SK-MEL-5 (cell line): ENCODE measurements around the gene RAI1. TPM values are rescaled to one million over a fixed set of nuclear protein-coding genes. Genes with fewer than 3 reads are reported as not detected.

ENCODE experiments used
- DNase-seq: peaks from one replicate; pipeline ENCODE4 v3.0.0-alpha.2; 2016; ENCODE audit warnings: low read depth, low spot score
- in situ Hi-C: cut with HindIII; loops from 2 replicates; pipeline ENCODE4 v1.10.0; 2016; ENCODE audit warnings: low sequenced_read_pairs, high pct_unique_total_duplicates, low pct_unique_long_range_greater_than_20kb
- total RNA-seq: library from RNA; depleted of rRNA; stranded (reverse); fragments of >200 nt; shearing (Covaris generic); gene quantifications from 2 replicates; pipeline ENCODE4 v1.2.3, GENCODE V29; 2014

Gene RAI1
- total RNA-seq, 1 experiment from 2014 or later = 9.4 TPM

DNA sequence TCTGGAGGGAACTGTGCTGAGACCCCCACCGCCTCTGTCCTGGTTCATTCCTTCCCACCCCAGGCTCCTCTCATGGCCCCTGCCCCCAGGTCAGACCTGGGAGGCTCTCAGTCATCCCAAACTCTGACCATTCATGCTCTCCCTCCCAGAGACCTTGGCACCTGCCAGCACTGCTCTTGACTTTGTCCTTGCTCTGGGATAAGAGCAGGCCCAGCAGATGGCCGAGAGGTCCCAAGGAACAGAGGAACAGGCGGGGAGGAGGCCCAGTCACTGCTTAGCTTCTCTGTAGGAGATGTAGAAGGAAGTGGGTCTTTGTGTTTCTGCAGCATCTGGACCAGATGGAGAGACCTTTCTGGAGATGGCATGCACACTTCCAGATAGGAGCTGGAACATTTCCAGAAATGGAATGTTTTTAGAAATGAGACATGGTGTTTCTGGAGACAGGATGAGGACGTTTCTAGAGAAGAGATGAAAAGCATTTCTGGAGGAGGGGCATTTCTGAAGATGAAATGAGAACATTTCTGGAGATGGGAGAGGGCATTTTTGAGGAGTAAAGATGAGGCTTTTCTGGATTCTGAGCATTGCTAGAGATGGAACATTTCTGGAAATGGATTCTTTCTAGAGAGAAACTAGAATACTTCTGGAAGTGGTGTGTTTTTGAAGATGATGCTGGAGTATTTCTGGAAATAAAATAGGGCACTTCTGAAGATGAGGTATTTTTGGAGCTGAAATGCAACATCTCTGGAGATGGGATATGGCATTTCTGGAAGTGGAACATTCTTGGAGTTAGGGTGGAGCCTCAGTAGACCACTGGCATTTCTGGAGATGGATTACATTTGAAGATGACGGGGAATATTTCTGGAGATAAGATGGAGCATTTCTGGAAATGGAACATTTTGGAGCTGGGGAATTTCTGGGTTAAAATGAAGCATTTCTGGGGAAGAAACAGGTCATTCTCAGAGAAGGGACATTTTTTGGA, 55.2 kb downstream of the RAI1 start:
- no peak for DNase-seq
- in situ Hi-C loops = no loop called here

DNA sequence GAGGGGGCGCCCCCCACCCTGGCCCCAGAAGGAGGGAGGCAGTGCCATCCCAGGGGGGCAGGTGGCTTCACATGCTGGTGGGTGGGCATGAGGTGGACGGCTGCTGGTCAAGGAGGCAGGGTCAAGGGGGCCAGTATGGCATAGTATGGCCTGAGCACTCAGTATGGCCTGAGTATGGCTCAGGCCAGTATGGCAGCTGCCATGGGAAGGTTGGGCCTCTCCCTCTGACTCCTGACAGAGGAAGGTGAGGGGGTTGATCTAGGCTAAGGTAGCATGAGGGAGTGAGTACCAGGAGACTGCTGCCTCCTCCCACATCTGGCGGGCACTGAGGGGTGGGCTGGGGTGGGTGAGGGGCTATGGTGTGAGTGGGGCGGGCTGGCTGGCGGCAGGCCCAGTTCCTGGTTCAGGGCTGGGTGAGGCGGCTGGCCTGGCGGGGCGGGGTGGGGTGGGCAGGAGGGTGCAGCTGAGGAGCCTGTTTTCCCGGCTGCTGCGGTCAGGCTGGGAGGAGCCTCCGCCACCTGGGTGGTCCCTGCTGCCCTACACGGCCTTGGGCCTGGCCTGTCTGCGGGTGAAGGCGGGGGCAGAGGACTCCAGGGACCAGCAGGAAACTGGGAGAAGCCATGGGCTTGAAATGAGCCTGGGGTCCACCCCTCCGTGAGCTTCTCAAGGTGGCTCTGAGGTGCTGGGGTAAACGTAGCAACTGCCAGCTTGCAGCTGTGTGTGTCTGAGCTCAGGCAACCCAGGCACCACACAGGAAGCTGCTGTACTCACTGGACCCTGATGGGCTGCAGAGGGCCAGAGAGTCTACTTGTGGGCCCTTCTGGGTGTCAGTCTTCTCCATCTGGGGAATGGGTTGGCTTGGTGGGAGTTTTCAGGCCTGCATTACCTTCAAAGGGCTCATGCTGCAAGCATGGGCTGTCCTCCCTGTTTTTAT, 57.0 kb downstream of the RAI1 start:
- in situ Hi-C loops = no loop called here

DNA sequence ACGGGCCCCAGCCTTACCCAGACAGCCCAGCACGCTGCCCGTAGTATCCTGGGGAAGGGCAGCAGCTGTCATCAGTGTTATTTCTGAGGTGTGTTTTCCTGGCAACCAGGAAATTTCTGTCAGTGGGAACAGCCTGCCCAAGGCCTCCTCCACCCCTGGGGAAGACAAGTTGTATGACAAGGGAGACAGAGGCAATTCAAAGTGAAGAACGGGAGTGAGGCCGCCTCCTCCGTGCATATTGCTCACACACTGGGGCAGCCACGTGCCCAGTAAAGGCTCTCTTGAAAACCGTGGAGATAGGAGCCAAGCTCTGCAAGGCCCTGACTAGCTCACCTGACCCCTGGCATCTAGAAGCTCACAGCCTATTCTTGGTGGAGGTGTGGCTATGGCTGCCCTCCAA, 57.6 kb downstream of the RAI1 start:
- DNase-seq = no peak
- in situ Hi-C loops = no loop called here

More for the DNA sequence above, 57.0 kb downstream of the RAI1 start:
- DNase-seq = no peak

DNA sequence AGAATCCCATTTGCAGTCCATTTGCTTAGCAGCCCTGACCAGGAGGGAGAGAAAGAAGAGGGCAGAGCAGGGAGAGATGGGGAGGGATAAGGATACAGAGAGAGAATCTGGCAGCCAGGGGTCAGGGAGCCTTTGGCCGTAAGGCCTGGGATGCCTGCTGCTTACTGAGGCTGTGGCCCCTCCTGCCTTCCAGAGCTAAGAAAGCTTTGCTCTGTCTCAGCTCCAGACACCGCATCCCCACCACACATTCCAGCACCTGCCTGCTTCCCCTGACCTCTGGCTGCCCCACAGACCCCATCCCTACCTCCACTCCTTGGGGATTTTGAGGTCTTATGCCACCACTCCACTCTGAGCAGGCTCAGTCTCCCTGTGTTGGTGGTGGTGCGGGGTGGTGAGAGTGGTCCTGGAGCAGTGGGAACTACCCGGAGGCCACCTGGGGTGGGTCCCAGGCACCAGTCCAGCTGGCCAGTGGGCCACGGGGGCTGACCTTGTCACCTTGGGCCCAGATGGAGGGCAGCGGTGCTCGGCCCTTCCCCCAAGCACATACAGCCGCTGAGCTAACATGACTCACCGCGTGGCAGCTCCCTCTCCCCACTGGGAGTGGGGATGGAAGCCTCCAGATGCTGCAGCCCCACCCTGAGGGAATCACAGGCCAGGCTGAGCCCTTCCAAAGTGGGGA, 58.3 kb downstream of the RAI1 start:
- no peak for DNase-seq
- in situ Hi-C loops = no loop called here

DNA sequence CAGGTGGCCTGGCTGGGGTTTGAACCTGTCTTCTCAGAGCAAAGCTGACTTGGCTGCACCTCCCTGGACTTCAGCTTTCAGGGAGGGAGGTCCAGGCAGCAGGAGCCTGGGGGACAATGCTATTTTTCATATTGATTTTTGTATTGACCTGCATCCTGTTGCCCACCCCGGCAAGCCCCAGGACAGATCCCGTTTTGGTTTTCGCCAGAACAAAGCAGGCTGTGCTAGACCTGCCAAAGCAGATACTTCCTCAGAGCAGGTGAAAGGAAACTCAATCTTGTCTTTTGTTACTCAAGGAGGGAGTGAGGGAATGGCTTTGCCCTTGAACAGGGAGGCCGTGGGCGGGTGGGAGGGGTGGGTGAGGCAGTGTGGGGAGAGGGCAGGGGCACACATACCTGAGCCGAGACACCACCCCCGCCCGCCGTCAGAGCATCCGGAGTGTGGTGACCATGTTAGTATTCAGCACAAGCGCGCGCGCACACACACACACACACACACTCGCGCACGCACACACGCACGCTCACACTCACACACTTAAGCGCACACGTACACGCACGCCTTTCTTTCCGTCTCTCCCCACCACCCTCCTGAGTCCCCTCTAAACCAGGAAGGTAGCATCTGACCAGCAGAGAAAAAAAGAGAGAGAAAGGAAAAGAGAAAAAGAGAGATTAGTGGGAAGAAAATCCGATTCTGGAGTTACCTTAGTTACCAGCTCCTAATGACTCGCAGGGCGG, 59.5 kb downstream of the RAI1 start:
- in situ Hi-C loops = no loop called here
- no peak for DNase-seq

DNA sequence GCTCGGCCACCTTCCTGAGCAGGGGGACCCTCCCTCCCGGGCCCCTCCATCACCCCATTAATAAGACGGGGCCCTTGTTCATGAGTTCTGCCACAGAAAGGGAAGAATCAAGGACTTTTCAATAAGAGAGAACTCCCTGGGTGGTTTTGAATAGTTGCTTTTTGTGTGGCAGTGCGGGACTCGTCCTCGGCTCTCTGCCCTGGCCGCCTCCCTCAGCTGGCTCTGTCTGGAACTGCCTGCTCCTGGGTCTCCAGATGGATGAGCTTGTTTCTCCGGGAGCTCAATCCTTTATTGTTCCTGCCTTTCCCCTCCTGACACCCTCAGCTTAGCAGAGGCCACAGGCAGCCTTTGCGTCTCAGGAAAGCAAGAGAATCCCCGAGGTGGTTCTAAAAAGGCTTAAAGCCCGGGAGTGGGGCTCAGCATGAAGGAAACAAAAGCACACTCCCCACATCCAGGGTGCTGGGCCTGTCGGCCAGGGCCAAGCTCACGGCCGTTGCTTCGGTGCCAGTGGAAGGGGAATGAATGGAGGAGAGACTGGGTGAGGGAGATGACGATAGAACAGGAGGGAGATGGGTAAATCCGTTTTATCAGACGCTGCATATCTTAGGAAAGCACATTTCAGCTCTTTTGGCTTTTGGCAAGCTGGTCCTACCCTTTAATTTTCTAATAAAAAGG, 60.2 kb downstream of the RAI1 start:
- DNase-seq = no peak
- in situ Hi-C loops = no loop called here

DNA sequence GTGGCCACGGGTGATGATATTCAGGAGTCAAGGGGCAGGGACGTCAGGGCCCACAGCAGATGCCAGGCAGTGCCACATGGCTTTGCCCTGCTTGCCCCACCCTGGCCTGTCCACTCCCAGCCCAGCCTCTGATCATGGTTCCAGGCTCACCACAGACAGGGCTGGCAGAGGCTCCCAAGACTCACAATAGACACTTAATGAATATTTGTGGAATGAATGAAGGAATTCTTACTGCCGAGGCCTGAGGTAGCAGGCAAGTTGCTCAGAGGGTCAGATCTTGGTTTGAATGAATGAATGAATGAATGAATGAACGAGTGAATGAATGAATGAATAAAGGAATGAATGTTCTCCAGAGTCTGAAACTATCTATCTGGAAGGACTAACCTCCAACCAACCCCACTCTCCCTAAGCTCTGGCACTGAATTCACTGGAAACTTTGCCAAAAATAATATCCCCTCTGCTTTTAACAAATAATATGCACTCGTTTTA, 60.9 kb downstream of the RAI1 start:
- in situ Hi-C loops = no loop called here
- no peak for DNase-seq

DNA sequence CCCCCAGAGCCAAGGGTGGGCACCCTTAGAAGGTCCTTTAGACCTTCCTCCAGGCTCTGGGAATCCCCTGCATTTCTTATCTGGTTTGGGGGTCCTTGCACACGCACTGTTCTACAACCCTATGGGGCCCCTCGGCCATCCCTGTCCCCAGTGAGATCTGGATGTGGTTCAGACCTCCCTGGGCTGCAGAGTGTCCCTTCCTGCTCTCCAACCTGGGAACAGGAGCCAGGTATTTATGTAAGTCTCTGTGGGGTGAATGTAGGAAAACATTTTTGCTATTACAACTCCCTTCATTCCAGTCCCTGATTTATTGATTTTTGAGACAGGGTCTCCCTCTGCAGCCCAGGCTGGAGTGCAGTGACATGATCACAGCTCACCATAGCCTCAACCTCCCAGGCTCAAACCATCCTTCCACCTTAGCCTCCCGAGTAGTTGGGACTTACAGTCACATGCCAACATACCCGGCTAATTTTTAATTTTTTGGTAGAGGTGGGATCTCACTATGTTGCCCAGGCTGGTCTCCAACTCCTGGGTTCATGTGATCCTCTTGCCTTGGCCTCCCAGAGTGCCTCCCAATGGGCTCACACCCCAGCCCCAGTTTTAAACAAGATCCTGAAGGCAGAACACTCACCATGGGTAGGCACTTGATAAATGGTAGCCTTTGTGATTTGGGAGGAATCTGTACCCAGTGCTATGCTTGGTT, 61.6 kb downstream of the RAI1 start:
- DNase-seq = no peak
- in situ Hi-C loops = no loop called here

DNA sequence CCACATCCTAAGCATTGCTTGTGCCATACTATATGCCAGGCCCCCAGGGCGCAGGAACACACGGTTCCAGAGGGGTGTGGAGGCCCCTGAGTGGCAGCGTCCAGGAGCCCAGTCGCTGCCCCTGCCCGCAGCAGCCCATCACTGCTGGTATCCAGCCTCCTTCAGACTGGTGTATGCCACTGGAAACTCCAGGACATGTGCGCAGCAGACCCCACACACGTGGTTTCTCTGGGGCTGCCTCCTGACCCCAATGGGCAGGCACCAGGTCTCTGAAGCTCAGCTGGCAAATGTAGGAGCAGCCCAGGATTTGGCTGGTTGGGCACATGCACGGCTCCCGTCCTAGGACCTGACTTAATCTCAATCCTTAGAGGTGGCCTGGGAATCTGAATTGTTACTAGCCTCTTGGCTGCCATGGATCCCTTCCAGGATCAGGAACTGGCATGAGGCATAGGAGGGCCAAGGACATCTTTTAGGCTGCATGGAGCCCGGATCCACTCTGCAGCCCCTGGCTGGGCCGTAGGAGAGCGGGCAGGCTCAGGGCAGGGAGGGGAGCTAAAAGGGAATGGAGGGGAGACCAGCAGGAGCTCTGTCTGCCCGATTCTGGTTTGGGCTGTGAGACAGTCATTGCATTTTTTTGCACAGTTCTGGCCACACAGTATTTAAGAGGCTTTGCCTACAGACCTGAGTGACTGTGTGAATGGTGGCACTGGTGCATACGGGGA, 62.3 kb downstream of the RAI1 start:
- DNase-seq = no peak
- in situ Hi-C loops = no loop called here

DNA sequence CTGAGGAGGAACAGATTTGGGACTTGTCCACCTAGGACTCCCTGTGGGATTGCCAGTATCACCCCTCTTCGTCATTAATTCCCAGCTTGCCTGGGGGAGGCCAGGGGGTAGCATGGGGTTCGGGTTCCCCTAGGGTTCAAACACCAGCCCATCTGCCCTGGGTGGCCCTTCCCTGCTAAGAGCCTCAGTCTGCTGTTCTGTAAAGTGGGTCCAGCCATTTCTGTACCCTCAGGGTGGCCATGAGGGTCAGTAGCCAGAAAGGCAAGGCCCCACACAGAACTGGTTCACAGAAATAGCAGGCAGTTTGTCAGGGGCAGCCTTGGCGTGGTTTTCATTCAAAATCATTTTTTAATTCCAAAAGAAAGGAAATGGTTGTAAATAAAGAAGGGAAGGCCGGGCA, 62.9 kb downstream of the RAI1 start:
- in situ Hi-C loops = no loop called here
- no peak for DNase-seq

DNA sequence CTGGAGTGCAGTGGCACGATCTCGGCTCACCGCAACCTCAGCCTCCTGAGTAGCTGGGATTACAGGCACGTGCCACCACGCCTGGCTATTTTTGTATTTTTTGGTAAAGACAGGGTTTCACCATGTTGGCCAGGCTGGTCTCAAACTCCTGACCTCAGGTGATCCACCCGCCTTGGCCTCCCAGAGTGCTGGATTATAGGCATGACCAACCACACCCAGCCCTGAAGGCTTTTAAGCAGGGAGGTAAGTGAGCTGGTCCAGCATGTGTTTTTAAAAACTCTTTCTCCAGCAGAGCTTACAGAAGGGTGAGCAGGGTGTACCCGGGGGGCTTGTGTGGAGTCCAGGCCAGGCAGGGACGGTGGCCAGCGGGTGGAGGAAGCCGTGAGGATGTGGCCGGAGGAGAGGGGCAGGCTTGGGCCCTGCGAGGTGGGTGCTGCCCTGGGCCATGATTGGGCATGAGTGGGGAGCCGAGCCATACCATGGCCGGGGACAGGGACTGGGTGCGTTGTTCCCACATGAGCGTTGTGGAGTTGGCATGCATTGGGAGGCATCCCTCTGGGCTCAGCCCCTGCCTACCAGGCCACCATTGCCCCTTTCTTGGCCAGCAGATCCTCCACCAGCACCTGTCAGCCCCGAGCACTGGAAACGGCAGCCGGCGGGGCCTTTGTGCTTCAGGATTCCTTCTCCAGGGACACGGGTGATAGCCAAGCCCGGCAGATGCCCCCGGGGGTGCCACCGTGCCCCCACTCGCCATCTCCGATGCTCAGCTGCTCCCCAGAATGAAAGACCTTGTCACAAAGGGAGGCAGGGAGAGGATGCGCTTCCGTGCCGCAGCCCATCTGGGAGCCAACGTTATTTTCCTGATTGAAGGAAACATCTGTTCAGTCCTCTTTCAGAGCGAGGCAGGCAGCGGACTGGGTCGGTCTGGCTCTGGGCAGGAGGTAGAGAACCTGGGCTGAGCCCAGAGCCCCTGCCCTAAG, 64.5 kb downstream of the RAI1 start:
- in situ Hi-C loops = no loop called here
- no peak for DNase-seq

DNA sequence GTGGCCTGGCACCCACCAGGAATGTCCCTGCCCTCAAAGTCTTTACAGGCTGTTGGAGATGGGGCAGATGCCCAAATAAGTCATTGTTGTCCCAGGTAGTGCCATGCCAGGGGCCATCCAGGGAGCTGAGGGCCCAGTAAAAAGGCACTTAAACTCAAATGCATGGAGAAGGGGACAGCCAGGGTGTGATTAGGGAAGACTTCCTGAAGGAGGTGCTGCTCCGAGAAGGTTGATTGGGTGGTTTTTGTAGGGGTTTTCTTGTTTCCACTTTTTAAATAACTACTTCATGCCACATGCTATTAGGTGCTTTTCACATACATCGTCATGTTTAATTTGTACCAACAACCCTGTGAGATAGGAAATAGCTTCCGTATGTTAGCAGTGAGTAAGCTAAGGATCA, 66.9 kb downstream of the RAI1 start:
- in situ Hi-C loops = no loop called here
- DNase-seq = peak; percentile 27

DNA sequence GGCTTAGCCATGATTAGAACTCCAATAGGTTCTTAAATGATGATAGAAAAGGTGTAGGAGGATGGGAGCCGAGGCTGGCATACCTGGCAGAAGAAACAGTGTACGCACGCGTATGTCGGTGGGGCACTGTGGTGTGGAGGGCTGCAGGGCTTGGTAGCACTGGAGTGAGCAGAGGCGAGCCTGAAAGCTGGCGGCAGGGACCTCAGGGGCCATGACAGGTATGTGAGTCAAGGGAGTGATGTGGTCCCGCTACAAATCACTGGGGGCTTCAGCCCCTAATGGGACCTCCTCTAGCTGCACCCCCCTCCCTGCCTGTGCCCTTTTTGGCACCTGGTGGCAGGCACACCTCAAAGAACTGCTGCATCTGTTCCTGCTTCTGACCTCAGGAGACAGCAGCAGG, 67.3 kb downstream of the RAI1 start:
- in situ Hi-C loops = no loop called here

DNA sequence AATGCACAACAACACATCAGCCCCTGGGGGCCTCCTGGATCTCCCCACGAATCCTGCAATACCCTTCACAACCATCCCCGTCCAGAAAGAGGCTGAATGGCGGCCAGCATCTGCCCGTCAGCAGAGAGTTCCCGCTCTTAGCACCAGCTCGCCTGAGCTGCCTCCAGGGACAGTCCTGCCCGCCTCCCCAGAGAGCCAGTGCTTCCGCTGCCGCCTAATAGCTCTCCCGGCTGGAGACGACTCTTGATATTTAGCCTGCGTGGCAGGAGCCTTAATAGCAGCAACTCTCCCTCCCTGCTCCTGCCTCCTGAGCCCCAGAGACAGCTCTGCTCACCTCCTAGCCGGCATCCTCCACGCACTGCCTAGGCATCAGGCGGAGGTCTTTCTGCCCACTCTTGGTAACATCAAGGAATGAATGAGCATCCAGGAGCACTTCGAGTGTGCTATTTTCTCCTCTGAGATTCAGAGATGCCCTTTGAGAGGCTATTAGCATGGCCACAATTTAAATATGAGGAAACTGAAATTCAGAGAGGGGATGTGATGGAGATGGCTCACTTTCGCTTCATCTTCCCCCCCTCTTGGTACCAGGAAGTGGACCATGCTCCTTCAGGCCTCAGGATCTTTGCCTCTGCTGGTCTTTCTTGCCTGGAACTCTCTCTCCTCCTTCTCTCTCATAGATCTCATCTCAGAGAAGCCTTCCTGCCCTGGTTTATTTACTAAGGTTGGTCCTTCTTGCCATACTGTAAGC, 67.9 kb downstream of the RAI1 start:
- DNase-seq = no peak
- in situ Hi-C loops = no loop called here

More for the DNA sequence above, 67.3 kb downstream of the RAI1 start:
- no peak for DNase-seq
